HL-60 (cell line): Measurements from ENCODE around the gene KRTAP20-3.

ENCODE experiments used
- DNase-seq, 2 experiments: peaks; one replicate each; pipeline ENCODE4 v3.0.0-alpha.2; 2010 to 2020; ENCODE audit warnings: low read depth in 1 of 2, low spot score in 1 of 2
- H3K27ac ChIP-seq: fragments of 250-450 bp; sonication (Bioruptor Pico); replicated peaks from 2 replicates; pipeline ENCODE4 v1.5.1; 2020; ENCODE audit warnings: mild to moderate bottlenecking, moderate library complexity
- H3K27me3 ChIP-seq: fragments of 250-450 bp; sonication (Bioruptor Pico); 2 replicates; pipeline ENCODE4 v1.5.1; 2021; ENCODE audit warnings: mild to moderate bottlenecking, moderate library complexity; ENCODE audit not compliant: insufficient read depth, poor library complexity, severe bottlenecking
- H3K4me3 ChIP-seq: replicated peaks from 2 replicates; pipeline ENCODE4 v1.5.1; 2011; ENCODE audit warnings: mild to moderate bottlenecking, control low read depth, low read length; ENCODE audit not compliant: insufficient read depth
- CTCF ChIP-seq: IDR thresholded peaks from one replicate; pipeline ENCODE4 v1.5.1; 2011; ENCODE audit warnings: low read length, control low read depth, inconsistent platforms; ENCODE audit not compliant: insufficient read depth
- GABPA ChIP-seq: IDR thresholded peaks from 2 replicates; pipeline ENCODE4 v1.6.1; 2012; ENCODE audit warnings: low read depth
- POLR2AphosphoS5 ChIP-seq: IDR thresholded peaks from 2 replicates; pipeline ENCODE4 v1.6.1; 2012; ENCODE audit warnings: low read depth
- REST ChIP-seq: IDR thresholded peaks from 2 replicates; pipeline ENCODE4 v1.6.1; 2012; ENCODE audit warnings: low read depth; ENCODE audit not compliant: insufficient replicate concordance
- SPI1 ChIP-seq: IDR thresholded peaks from 2 replicates; pipeline ENCODE4 v1.6.1; 2012; ENCODE audit warnings: low read depth, mild to moderate bottlenecking, borderline replicate concordance

The KRTAP20-3 gene

GRCh38 chr21:30628109-30628508 is 14.6 kb upstream of the KRTAP20-3 start:
- DNase-seq: no peak
- H3K27me3 ChIP-seq: no peaks in the 10 kb centered on the region
- TF ChIP-seq SPI1 (no peak), REST (peak; percentile 54)

GRCh38 chr21:30629200-30629599 is 13.5 kb upstream of the KRTAP20-3 start:
- TF ChIP-seq REST (no peak), SPI1 (no peak), CTCF (no peak), GABPA (no peak), POLR2AphosphoS5 (no peak)
- DNase-seq: no peak

More at GRCh38 chr21:30628109-30628508, 14.6 kb upstream of the KRTAP20-3 start:
- no peak overlapping the region for H3K4me3 ChIP-seq
- no peak overlapping the region for H3K27ac ChIP-seq

GRCh38 chr21:30634906-30635305 is 7.8 kb upstream of the KRTAP20-3 start, which contains the start of gene KRTAP20-2:
Gene KRTAP20-2 (plus strand): TSS chr21:30635206. CDS start chr21:30635264, 58 bp downstream.
- TF ChIP-seq SPI1 (no peak), POLR2AphosphoS5 (no peak)
- no peak within 1 kb of the TSS for H3K27ac ChIP-seq

More at GRCh38 chr21:30629200-30629599, 13.5 kb upstream of the KRTAP20-3 start:
- Histone ChIP-seq H3K27me3 (no peaks in the 10 kb centered on the region), H3K27ac (no peak overlapping the region), H3K4me3 (no peak overlapping the region)

DNA sequence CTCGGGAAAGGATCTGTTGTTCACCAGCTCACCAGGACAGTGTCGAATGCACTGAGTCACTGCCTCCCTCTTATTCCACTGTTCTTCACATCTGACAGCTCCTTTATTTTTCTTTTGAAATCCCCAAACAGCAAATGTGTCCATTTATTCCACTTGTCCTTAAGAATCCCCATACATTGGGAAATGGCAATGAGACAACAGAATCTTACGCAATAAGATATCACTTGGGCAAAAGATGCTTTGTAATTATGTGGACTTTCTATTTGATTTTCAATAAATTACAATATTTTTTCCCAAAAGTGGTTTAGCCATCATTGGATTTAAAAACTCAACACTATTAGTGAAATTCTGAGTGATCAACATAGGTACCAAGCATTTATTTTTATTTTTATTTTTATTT is 4.0 kb upstream of the KRTAP20-3 start:
- no peak overlapping the region for H3K27ac ChIP-seq
- H3K27me3 ChIP-seq: no peaks in the 10 kb centered on the region
- no peak for DNase-seq
- no peak for TF ChIP-seq CTCF
- H3K4me3 ChIP-seq: no peak overlapping the region

More at GRCh38 chr21:30634906-30635305, 7.8 kb upstream of the KRTAP20-3 start, which contains the start of gene KRTAP20-2:
- no peak within 1 kb of the TSS for H3K4me3 ChIP-seq
- no peak for DNase-seq
- H3K27me3 ChIP-seq: no peaks in the 10 kb centered on the region

DNA sequence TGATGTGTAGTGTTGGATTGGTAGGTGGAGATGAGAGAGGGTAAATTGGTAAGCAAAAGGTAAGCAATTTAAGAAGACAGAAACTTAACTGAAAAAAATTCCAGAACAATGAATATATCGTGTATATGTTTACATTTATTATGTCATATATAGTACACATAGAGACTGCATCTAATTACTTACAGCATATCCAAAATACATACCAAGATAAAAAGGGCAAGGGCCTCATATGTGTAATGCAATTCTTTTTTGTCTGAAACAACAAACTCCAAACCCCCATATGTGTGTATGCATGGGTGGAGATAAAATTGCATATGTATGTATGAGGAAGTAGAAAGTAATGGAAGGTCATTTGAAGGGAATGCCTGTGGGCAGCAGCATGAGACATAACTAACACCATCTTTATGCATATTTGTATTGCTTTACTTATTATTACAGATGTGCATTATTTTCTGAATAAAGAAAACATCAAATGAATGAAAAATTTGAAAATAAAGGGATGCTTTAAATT is 4.3 kb downstream of the KRTAP20-3 start:
- no peak for TF ChIP-seq POLR2AphosphoS5
- TF ChIP-seq REST: no peak
- no peak for TF ChIP-seq CTCF
- TF ChIP-seq SPI1: no peak
- TF ChIP-seq GABPA: no peak
- H3K27ac ChIP-seq: no peak overlapping the region
- H3K27me3 ChIP-seq: no peaks in the 10 kb centered on the region
- H3K4me3 ChIP-seq: no peak overlapping the region
- no peak for DNase-seq
